ENCODE measurements around the gene DMD.

Gene DMD

DNA sequence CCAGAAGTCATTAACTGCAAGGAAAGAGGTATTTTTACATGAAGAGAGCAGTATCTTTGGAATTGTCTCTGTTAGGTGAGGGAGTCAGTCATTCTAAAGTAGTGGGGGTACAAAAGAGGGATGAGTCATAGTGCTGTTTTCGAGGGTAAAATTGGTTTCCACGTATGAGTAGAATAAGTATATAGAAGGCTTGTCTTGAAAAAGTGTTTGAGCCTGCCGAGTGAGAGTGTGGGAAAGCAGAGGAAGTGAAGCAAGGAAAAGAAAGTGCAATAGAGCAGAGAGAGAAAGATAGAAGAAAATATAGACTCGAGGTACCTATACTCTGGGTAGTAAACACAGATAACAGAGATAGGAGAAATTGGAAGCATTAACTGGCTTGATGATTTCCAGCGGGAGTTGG is 696.4 kb downstream of the DMD start:
- in situ Hi-C loops (cut with MboI; ENCODE audit: low sequenced_read_pairs): no loop called here

- in situ Hi-C loops (cut with MboI; ENCODE audit: low sequenced_read_pairs): no loop called here
Measured at GRCh38 chrX:32501606-32502005, 709.7 kb downstream of the DMD start.

DNA sequence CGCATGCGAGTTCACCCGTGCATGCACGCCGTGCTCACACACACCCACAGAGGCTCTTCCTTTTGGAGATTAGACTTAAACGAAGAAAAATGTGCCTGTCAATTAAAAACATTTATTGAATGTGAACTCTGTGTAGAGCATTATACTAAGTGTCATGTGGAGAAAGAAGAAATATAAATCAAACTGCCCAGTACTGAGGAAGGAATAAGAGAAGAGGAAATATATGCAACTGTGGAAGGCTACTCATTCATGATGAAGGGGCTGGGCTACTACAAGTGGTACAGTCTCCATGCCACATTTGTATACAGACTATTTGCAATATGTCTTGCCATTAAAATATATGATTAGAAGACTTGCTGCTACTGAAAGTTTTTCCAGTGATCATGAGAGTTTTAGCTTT is 714.7 kb downstream of the DMD start:
- in situ Hi-C loops (cut with MboI; ENCODE audit: low sequenced_read_pairs): no loop called here

DNA sequence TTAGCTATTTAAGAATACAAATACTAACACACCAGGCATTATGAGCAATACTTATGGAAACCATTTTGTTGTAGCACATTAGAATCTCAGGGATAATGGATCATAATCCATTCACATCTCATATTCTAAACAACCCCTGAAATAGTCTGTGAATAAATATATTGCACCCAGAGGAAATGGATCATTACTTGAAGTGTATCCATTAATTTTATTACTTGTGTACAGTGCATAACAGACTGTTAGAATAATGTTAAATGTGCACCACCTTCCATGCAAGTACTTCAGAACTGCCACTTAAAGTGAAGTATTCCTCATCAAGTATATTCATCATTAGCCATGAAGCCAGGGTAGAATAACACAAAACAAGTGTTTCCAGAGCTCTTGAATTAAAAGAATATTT is 715.5 kb downstream of the DMD start:
- in situ Hi-C loops (cut with MboI; ENCODE audit: low sequenced_read_pairs): no loop called here

GRCh38 chrX:32489125-32489524 is 722.2 kb downstream of the DMD start:
- in situ Hi-C loops (cut with MboI; ENCODE audit: low sequenced_read_pairs): no loop called here

DNA sequence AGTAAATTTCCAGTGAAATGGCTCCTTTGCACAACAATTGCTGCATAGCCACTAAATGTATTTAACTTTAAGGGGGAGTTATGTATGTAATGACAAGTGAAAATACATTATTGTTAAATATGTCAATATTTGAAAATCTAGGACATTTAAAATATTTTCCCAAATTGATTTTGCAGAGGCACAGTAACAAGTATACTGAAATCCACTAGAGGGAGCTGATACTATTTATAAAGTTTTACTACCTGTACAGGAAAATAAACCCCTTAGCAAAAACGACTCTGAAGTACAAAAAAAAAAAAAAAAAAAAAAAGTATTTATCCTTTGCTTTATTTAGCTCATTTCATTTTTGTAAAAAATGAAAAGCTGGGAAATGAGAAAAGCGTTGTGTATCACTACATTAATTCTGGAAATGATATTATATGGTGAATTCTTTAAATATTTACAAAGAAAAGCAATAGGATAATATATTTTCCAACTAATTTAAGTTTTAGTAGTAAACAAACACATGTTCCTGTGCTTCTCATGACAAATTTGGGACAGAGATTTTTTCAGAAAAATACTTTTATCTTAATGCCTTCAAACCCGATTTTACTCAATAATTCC is 727.7 kb downstream of the DMD start:
- in situ Hi-C loops (cut with MboI; ENCODE audit: low sequenced_read_pairs): no loop called here

- in situ Hi-C loops (cut with MboI; ENCODE audit: low sequenced_read_pairs): no loop called here
Measured at GRCh38 chrX:32480019-32480418, 731.3 kb downstream of the DMD start.

- in situ Hi-C loops (cut with MboI; ENCODE audit: low sequenced_read_pairs): no loop called here
Measured at GRCh38 chrX:32472364-32472763, 739.0 kb downstream of the DMD start.

DNA sequence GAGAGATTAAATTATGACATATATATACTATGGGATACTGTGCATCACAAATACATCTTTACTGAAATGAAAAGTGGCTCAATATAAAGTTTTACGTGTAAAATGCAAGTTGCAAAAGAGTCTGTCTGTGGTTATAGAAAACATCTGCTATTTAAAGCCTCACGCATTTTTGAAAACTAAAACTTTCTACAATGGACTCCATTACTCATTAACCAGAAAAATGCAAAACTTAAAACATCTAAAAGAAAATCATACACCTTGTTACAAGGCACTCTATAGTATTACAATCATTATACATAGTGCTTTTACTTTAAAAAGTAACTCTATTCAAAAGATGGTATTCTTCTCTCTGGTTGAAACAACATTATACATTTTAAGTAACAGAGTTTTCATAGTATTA is 755.6 kb downstream of the DMD start:
- in situ Hi-C loops (cut with MboI; ENCODE audit: low sequenced_read_pairs): no loop called here

- in situ Hi-C loops (cut with MboI; ENCODE audit: low sequenced_read_pairs): no loop called here
Measured at GRCh38 chrX:32451954-32452695, 759.2 kb downstream of the DMD start.

DNA sequence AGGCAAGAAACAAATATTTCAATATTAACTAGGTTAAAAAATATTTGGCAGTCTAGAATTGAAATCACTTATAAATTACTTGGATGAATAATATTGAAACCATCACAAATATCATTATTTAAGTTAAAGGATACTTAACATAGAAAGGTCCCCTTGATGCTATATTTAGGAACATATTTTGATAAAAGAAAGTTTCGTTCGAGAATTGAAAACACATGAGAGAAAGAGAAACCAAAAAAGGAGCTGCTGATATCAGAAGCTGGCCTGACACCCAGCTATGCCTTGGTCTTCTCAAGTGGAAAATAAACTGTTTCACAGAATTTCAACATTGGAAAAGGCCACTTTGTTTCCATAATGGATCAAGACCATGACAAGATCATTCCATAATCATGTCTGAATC is 762.4 kb downstream of the DMD start:
- in situ Hi-C loops (cut with MboI; ENCODE audit: low sequenced_read_pairs): no loop called here

DNA sequence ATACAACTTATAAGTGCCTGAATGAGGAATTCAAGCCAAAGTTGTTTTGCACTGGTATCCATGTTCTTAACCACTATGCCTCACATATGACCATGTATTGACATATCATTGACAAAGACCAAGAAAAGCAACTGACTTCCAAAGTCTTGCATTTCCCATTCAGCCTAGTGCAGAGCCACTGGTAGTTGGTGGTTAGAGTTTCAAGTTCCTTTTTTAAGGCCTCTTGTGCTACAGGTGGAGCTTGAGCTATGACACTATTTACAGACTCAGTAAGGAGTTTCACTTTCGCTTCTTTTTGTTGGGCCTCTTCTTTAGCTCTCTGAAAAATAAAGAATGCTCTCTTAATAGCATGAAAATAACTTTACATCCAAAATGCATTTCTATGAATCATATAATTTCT is 763.0 kb downstream of the DMD start:
- in situ Hi-C loops (cut with MboI; ENCODE audit: low sequenced_read_pairs): no loop called here

DNA sequence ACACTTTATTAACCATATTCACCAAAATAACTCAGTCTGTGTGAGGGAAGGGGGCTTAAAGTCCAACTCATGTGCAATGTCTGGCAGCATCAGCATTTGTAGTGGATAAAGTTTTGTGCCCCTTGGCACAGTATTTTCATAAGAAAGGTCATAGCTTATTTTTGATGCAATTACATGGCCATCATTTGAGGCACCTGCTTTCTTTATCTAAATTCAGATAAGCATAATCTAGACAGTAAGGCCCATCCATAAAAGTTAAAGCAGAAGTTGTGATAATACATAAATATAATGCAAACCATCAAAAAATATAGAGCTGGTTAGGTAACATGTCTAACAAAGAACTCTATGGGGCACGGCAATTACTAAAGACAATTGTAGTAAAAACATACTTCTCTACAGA is 763.7 kb downstream of the DMD start:
- in situ Hi-C loops (cut with MboI; ENCODE audit: low sequenced_read_pairs): no loop called here

- in situ Hi-C loops (cut with MboI; ENCODE audit: low sequenced_read_pairs): no loop called here
Measured at GRCh38 chrX:32443841-32444240, 767.5 kb downstream of the DMD start.

GRCh38 chrX:32421266-32421665 is 790.1 kb downstream of the DMD start:
- in situ Hi-C loops (cut with MboI; ENCODE audit: low sequenced_read_pairs): no loop called here

DNA sequence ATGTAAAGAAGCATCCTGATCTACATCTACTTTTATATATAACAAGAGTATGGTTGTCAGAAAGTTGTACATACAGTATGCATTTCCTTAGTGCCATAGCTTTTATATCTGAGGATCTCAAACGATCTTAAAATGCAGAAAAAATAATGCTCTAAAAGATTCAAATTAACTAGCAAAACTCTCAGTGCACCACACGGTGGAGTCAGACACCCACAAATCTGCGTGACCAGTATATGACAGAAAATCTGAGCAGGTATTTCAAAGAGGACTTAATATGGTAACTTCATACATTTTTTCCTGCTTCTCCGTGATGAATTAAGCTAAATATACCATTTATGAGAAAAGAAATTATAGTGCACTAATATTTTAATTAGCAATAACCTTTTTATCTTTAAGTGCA is 803.0 kb downstream of the DMD start:
- in situ Hi-C loops (cut with MboI; ENCODE audit: low sequenced_read_pairs): no loop called here

DNA sequence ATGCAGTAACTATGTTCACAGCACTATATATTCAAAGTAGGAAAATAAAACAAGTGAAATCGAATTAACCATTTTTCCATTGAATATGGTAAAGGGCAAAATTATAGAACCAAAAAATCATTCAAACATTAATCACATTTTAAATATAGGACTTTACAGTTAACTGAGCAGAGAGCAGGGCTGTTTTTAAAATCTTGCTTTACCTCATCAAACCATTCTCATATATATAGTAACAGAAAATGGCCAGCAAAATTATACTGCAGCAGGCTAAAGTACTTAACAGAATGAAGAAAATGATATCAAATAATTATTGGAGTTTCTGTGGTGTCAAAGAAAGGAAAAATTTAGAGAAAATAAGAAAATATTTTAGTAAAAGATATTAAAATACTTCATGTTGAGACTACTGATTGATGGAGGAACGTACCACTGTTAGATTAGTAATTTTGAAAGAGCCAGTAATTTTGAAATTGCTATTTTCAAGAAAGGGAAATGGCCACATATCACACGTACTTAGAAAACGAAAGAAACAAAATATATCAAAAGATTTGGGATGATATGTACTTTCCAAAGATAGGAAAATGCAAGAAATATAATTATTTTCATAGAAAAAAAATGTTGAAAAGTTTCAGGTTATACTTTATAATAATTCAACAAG is 813.7 kb downstream of the DMD start:
- in situ Hi-C loops (cut with MboI; ENCODE audit: low sequenced_read_pairs): no loop called here

- in situ Hi-C loops (cut with MboI; ENCODE audit: low sequenced_read_pairs): no loop called here
Measured at GRCh38 chrX:32395878-32396277, 815.5 kb downstream of the DMD start.

GRCh38 chrX:32392655-32393054 is 818.7 kb downstream of the DMD start:
- in situ Hi-C loops (cut with MboI; ENCODE audit: low sequenced_read_pairs): no loop called here

GRCh38 chrX:32370456-32371205 is 840.7 kb downstream of the DMD start:
- in situ Hi-C loops (cut with MboI; ENCODE audit: low sequenced_read_pairs): no loop called here

- in situ Hi-C loops (cut with MboI; ENCODE audit: low sequenced_read_pairs): no loop called here
Measured at GRCh38 chrX:32293962-32294700, 917.2 kb downstream of the DMD start.

Measured in hTERT RPE-1 (cell line).